Mesothelial cell of epicardium (in vitro differentiated cells): ENCODE measurements around the gene B4GAT1. TPM values are rescaled to one million over a fixed set of nuclear protein-coding genes. Genes with fewer than 3 reads are reported as not detected.
A peak's percentile ranks its signal among the peaks of the same experiment; 100 is the strongest.

ENCODE experiments used
- DNase-seq, 2 experiments: peaks; one replicate each; pipeline ENCODE4 v3.0.0; 2021; ENCODE audit warnings: low spot score in 2 of 2; ENCODE audit not compliant: unreplicated experiment in 2 of 2
- H3K27ac Mint-ChIP-seq: 2 replicates; pipeline ENCODE4 v1.8.0; 2021; ENCODE audit warnings: mixed read lengths
- H3K27me3 Mint-ChIP-seq: 2 replicates; pipeline ENCODE4 v1.8.0; 2021; ENCODE audit warnings: low read depth, mixed read lengths
- H3K36me3 Mint-ChIP-seq: 2 replicates; pipeline ENCODE4 v1.8.0; 2021; ENCODE audit warnings: mixed read lengths
- H3K4me1 Mint-ChIP-seq: 2 replicates; pipeline ENCODE4 v1.8.0; 2021; ENCODE audit warnings: mixed read lengths
- H3K4me3 Mint-ChIP-seq: 2 replicates; pipeline ENCODE4 v1.8.0; 2021; ENCODE audit warnings: mild to moderate bottlenecking, moderate library complexity, mixed read lengths
- H3K9me3 Mint-ChIP-seq: 2 replicates; pipeline ENCODE4 v1.8.0; 2021; ENCODE audit warnings: mixed read lengths
- total RNA-seq: library from RNA; stranded (reverse); gene quantifications from 3 replicates; pipeline ENCODE4 v1.2.1, GENCODE V29; 2021
- TF ChIP-seq, protein P1 (sequence below): fragments of 200-600 bp; sonication (generic); IDR thresholded peaks from one replicate; pipeline ENCODE4 v1.5.0; 2021; ENCODE audit warnings: antibody characterized with exemption; ENCODE audit not compliant: unreplicated experiment

Gene B4GAT1
- total RNA-seq, 1 donor from 2014 or later: 30.2 TPM

DNA sequence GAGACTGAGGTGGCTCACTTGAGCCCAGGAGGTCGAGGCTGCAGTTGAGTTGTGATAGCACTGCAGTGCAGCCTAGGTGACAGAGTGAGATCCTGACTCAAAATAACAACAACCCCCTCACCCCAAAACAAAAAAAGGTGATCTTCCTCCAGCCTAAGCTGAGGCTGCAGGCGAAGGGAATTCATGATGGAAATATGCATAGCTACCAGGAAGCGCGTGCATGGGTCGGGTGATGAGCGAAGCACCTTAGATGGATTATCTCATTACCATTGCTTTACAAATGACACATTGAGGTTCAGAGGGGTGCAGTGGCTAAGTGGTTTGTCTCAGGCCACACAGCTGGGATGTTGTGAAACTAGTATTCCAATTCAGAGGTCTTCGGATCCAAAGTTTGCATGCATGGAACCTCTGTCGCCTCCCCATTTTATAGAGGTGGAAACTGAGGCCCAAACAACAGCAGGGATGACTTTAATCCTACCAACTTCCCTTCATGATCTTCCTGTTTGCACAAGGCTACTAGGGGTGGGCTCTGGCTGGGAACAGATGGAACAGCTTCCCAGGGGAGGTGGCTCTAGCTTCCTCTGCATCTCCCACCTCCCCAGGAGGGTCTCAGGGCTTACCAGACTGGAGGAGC lies 19.5 kb upstream of the B4GAT1 start:
- Mint-ChIP-seq H3K36me3 (peaks cover 10% of the 10 kb centered on the region), H3K4me3 (no peak overlapping the region), H3K27me3 (no peaks in the 10 kb centered on the region), H3K9me3 (no peaks in the 10 kb centered on the region), H3K4me1 (peaks cover 18% of the 10 kb centered on the region), H3K27ac (no peak overlapping the region)
- TF ChIP-seq, protein P1, sequence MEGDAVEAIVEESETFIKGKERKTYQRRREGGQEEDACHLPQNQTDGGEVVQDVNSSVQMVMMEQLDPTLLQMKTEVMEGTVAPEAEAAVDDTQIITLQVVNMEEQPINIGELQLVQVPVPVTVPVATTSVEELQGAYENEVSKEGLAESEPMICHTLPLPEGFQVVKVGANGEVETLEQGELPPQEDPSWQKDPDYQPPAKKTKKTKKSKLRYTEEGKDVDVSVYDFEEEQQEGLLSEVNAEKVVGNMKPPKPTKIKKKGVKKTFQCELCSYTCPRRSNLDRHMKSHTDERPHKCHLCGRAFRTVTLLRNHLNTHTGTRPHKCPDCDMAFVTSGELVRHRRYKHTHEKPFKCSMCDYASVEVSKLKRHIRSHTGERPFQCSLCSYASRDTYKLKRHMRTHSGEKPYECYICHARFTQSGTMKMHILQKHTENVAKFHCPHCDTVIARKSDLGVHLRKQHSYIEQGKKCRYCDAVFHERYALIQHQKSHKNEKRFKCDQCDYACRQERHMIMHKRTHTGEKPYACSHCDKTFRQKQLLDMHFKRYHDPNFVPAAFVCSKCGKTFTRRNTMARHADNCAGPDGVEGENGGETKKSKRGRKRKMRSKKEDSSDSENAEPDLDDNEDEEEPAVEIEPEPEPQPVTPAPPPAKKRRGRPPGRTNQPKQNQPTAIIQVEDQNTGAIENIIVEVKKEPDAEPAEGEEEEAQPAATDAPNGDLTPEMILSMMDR: no peak
- no peak for DNase-seq

DNA sequence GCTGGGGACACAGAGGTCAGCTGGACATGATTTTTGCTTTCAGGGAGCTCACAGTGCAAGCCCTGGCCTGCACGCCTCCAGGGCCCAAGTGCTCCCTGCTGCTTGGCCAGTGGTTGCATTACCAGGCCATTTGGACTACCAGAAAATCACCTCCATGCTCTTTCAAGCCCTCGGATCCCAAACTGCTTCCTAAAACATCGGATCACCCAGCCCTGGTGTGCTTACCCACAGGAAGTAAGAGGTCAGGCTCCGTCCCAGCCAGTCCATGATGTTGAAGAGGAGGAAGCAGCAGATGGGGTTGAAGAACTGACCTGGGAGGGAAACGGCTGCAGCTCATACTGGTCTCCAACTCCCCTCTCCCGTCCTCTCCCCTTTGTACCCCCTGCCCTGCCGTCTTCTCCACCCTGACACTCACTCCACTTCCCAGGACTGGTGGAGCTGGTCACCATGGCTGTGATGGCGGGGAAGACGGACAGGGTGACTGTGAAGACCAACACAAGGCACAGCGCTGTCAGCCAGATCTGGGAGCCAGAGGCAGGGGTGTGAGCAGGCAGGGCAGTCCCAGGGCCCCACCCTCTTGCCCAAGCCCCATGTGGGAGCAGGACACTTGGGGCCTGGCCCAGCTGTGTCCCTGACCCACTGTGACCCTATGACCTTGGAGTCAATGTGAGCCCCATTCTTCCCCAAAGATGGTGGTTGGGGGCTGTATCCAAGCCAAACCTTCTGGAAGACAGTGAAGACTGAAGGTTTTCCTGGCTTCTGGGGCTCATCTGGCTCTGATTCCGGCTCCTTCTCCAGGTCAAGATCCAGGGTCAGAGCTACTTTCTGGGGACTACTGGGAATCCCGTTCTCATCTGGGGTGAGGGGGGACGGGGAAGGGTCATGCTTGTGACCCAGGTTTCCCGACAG lies 18.5 kb upstream of the B4GAT1 start:
- H3K4me3 Mint-ChIP-seq: no peak overlapping the region
- H3K27ac Mint-ChIP-seq: no peak overlapping the region
- DNase-seq: no peak
- TF ChIP-seq, protein P1: no peak
- H3K4me1 Mint-ChIP-seq: peaks cover 17% of the 10 kb centered on the region
- H3K36me3 Mint-ChIP-seq: peaks cover 10% of the 10 kb centered on the region
- no peaks in the 10 kb centered on the region for H3K27me3 Mint-ChIP-seq
- no peaks in the 10 kb centered on the region for H3K9me3 Mint-ChIP-seq

DNA sequence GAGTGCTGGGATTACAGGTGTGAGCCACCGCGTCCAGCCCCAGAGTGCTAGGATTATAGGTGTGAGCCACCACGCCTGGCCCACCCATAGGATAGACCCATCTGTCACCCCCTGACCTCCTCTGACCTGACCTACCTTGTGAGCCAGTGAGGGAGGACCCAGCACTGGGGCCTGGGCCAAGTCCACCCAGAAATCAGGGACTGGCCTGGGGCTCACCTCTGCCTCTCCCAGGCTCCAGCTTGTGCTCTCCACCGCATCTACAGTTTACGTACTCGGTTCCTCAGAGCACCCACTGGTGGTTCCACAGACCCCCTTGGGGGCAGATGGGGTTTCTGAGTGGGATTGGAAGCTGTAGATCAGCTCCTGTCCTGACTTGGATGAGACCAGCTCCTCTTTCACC lies 17.7 kb upstream of the B4GAT1 start:
- no peak overlapping the region for H3K27ac Mint-ChIP-seq
- no peaks in the 10 kb centered on the region for H3K27me3 Mint-ChIP-seq
- peaks cover 10% of the 10 kb centered on the region for H3K36me3 Mint-ChIP-seq
- no peak overlapping the region for H3K4me3 Mint-ChIP-seq
- peaks cover 10% of the 10 kb centered on the region for H3K4me1 Mint-ChIP-seq
- no peak for DNase-seq
- TF ChIP-seq, protein P1: no peak
- no peaks in the 10 kb centered on the region for H3K9me3 Mint-ChIP-seq

DNA sequence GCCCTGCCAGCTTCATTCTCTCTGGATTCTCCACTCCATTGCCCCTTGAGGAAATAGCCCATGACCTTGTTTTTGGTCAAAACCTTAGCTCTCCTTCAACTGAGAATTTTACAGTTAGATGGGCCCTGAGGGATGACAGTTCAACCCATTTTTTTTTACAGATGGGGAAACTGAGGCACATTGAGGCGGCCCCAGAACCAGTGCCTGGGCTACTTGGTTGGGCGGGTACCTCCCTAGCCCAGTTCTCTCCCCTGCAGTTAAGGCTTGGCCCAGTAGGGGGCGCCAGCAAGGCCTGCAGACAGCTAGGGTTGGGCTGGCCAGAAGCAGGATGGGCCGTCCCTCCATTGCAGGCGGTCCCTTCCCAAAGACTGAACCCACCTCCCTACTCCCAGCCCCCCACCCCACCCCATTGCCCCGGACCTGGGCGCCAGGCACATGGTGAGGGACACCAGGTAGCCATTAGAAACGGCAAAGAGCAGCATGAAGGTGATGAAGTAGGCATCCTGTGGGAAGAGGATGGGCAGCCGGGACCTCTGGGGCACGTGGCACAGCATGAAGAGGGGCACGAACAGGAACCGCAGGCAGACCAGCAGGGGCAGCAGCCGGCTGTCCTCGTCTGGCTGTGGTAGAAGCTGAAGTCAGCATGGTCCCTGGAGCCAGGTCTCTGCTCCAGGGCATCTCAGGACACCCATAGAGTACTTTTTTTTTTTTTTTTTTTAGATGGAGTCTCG lies 16.5 kb upstream of the B4GAT1 start:
- peaks cover 10% of the 10 kb centered on the region for H3K36me3 Mint-ChIP-seq
- peak in 1 of 2 experiments; percentile 57 for DNase-seq

DNA sequence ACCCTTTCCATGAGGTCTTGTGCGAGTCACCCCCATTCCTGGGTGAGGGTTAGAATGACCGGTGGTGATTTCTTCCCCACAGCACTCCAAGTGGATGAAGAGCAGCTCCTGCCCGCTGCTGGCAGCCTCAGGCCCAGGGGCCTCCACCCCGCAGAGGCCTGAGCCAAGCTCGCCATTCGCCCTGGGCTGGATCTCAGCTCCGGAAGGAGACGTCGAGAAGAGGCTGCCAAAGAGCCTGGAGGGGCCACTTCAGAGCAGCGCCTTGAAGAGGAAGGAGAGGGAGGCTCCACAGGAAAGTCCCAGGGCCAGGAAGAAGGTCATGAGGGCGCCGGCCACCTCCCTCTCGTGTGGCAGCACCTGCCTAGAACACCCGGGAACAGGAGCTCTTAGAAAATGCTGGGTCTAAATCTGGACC lies 15.8 kb upstream of the B4GAT1 start:
- peaks cover 12% of the 10 kb centered on the region for H3K36me3 Mint-ChIP-seq
- TF ChIP-seq, protein P1: no peak
- H3K4me3 Mint-ChIP-seq: no peak overlapping the region

More for the DNA sequence above, 16.5 kb upstream of the B4GAT1 start:
- Mint-ChIP-seq H3K4me1 (peaks cover 2% of the 10 kb centered on the region), H3K4me3 (no peak overlapping the region), H3K9me3 (no peaks in the 10 kb centered on the region), H3K27me3 (no peaks in the 10 kb centered on the region), H3K27ac (no peak overlapping the region)
- TF ChIP-seq, protein P1: peak; percentile 73

More for the DNA sequence above, 15.8 kb upstream of the B4GAT1 start:
- H3K27ac Mint-ChIP-seq: no peak overlapping the region
- no peak for DNase-seq
- H3K27me3 Mint-ChIP-seq: no peaks in the 10 kb centered on the region
- H3K9me3 Mint-ChIP-seq: no peaks in the 10 kb centered on the region
- no peaks in the 10 kb centered on the region for H3K4me1 Mint-ChIP-seq
